Osteocyte (in vitro differentiated cells): Measurements from ENCODE around the gene TBCD. TPM values are rescaled to one million over a fixed set of nuclear protein-coding genes. Genes with fewer than 3 reads are reported as not detected.

ENCODE experiments used
- DNase-seq: peaks from one replicate; pipeline ENCODE4 v3.0.0; 2021; ENCODE audit warnings: mixed read lengths; ENCODE audit not compliant: unreplicated experiment; ENCODE audit errors: extremely low spot score
- H3K27ac Mint-ChIP-seq: one replicate; pipeline ENCODE4 v1.8.0; 2021; ENCODE audit warnings: mild to moderate bottlenecking, mixed read lengths; ENCODE audit not compliant: unreplicated experiment
- H3K27me3 Mint-ChIP-seq: one replicate; pipeline ENCODE4 v1.8.0; 2021; ENCODE audit warnings: mixed read lengths; ENCODE audit not compliant: unreplicated experiment
- H3K36me3 Mint-ChIP-seq: one replicate; pipeline ENCODE4 v1.8.0; 2021; ENCODE audit warnings: mixed read lengths; ENCODE audit not compliant: unreplicated experiment
- H3K4me1 Mint-ChIP-seq: one replicate; pipeline ENCODE4 v1.8.0; 2021; ENCODE audit warnings: mixed read lengths; ENCODE audit not compliant: unreplicated experiment
- H3K4me3 Mint-ChIP-seq: one replicate; pipeline ENCODE4 v1.8.0; 2021; ENCODE audit warnings: mild to moderate bottlenecking, moderate library complexity, mixed read lengths; ENCODE audit not compliant: unreplicated experiment
- H3K9me3 Mint-ChIP-seq: one replicate; pipeline ENCODE4 v1.8.0; 2021; ENCODE audit warnings: mixed read lengths; ENCODE audit not compliant: unreplicated experiment
- total RNA-seq: library from RNA; stranded (reverse); gene quantifications from 2 replicates; pipeline ENCODE4 v1.2.1, GENCODE V29; 2021
- TF ChIP-seq, protein P1 (sequence below): fragments of 200-600 bp; sonication (generic); IDR thresholded peaks from 2 replicates; pipeline ENCODE4 v1.5.0; 2021; ENCODE audit warnings: antibody characterized with exemption, mild to moderate bottlenecking, moderate library complexity

TBCD gene
- total RNA-seq, 1 donor from 2014 or later, result 74.0 TPM

DNA sequence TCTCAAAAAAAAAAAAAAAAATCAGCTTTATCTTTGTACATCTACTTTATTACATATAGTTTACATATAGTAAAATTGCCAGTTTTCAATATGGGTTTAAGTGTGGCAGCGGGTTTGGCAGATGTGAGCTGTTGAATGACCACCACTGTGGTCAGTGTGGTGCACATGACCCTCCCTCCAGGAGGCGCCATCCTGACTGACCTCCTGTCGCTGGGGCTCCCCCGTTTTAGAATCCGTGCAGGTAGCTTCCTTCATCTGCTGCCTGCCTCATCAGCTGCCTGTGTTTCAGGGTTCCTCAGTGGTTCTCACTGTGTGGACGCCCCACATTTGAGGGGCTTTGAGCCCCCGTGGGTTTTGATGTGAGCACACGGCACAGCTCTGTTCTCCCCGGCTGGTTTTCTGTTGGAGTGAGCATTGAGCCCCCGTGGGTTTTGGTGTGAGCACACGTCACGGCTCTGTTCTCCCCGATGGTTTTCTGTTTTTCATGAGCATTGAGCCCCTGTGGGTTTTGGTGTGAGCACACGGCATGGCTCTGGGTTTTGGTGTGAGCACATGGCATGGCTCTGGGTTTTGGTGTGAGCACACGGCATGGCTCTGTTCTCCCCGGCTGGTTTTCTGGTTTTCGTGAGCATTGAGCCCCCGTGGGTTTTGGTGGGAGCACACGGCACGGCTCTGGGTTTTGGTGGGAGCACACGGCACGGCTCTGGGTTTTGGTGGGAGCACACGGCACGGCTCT is 145.8 kb downstream of the TBCD start:
- Mint-ChIP-seq H3K9me3 (no peaks in the 10 kb centered on the region), H3K4me3 (no peak overlapping the region), H3K4me1 (peaks cover 34% of the 10 kb centered on the region), H3K36me3 (peaks cover 10% of the 10 kb centered on the region), H3K27me3 (no peaks in the 10 kb centered on the region), H3K27ac (no peak overlapping the region)
- no peak for DNase-seq
- TF ChIP-seq, protein P1, sequence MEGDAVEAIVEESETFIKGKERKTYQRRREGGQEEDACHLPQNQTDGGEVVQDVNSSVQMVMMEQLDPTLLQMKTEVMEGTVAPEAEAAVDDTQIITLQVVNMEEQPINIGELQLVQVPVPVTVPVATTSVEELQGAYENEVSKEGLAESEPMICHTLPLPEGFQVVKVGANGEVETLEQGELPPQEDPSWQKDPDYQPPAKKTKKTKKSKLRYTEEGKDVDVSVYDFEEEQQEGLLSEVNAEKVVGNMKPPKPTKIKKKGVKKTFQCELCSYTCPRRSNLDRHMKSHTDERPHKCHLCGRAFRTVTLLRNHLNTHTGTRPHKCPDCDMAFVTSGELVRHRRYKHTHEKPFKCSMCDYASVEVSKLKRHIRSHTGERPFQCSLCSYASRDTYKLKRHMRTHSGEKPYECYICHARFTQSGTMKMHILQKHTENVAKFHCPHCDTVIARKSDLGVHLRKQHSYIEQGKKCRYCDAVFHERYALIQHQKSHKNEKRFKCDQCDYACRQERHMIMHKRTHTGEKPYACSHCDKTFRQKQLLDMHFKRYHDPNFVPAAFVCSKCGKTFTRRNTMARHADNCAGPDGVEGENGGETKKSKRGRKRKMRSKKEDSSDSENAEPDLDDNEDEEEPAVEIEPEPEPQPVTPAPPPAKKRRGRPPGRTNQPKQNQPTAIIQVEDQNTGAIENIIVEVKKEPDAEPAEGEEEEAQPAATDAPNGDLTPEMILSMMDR, result no peak

DNA sequence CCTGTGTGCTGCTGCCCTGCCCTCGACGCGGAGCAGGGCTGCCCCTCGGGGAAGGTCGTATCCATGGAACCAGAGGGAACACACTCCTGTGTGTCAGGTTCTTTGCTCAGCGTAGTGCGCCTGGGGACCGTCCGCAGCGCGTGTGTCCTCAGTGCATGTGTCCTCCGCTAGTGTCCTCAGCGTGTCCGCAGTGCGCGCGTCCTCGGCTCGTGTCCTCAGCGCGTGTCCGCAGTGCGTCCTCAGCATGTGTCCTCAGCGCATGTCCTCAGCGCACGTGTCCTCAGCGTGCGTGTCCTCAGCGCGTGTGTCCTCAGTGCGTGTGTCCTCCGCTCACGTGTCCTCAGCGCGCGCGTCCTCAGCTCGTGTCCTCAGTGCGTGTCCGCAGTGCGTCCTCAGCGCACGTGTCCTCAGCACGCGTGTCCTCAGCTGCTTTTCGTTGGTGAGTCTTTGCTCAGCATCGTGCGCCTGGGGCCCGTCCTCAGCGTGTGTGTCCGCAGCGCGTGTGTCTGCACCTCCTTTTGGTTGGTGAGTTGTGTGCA is 147.2 kb downstream of the TBCD start:
- Mint-ChIP-seq H3K4me1 (peaks cover 24% of the 10 kb centered on the region), H3K36me3 (peaks cover 10% of the 10 kb centered on the region), H3K27me3 (no peaks in the 10 kb centered on the region), H3K4me3 (no peak overlapping the region), H3K27ac (no peak overlapping the region), H3K9me3 (no peaks in the 10 kb centered on the region)
- no peak for DNase-seq
- TF ChIP-seq, protein P1, result no peak

DNA sequence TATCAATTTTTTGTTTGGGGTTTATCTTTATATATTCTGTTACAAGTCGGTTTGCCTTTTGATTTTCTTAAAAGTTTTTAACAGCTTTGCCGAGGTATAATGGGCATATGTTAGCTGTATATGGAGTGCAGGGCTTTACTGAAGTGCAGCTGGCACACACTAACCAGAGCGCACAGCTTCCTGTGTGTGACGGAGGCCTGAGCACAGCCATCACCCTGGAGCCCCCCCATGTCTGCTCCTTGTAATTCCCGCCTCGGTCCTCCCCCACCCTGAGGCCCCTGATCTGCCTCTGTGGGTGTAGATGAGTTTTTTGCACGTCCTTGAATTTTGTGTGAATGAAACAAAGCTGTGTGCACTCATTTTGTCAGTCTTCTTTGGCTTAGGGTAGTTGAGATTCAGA is 148.1 kb downstream of the TBCD start:
- Mint-ChIP-seq H3K36me3 (peaks cover 14% of the 10 kb centered on the region), H3K27ac (peak overlapping the region; percentile 85), H3K4me1 (peaks cover 19% of the 10 kb centered on the region), H3K4me3 (no peak overlapping the region), H3K9me3 (no peaks in the 10 kb centered on the region), H3K27me3 (no peaks in the 10 kb centered on the region)
- no peak for DNase-seq
- TF ChIP-seq, protein P1, result no peak

- peaks cover 19% of the 10 kb centered on the region for H3K4me1 Mint-ChIP-seq
- TF ChIP-seq, protein P1, result no peak
- no peaks in the 10 kb centered on the region for H3K27me3 Mint-ChIP-seq
- peaks cover 12% of the 10 kb centered on the region for H3K36me3 Mint-ChIP-seq
- no peak overlapping the region for H3K4me3 Mint-ChIP-seq
- no peak for DNase-seq
- no peaks in the 10 kb centered on the region for H3K9me3 Mint-ChIP-seq
- H3K27ac Mint-ChIP-seq, result peak overlapping the region; percentile 85
These were observed 148.9 kb downstream of the TBCD start for GRCh38 chr17:82900741-82901140.

DNA sequence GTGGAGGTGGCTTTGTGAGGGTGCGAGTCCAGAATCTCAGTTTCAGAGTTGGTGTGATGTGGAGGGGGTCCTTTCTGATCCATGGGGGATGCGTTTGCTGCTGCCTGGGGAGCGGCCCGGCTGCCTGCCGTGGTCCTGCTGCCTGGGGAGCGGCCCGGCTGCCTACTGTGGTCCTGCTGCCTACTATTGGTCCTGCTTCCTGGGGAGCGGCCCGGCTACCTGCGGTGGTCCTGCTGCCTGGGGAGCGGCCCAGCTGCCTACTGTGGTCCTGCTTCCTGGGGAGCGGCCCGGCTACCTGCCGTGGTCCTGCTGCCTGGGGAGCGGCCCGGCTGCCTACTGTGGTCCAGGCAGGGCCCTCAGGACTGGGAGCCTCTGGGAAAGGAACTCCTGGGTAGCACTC is 149.5 kb downstream of the TBCD start:
- peak overlapping the region; percentile 85 for H3K27ac Mint-ChIP-seq
- H3K27me3 Mint-ChIP-seq, result no peaks in the 10 kb centered on the region
- H3K4me3 Mint-ChIP-seq, result no peak overlapping the region
- H3K9me3 Mint-ChIP-seq, result no peaks in the 10 kb centered on the region
- DNase-seq, result no peak
- peaks cover 19% of the 10 kb centered on the region for H3K4me1 Mint-ChIP-seq
- H3K36me3 Mint-ChIP-seq, result peaks cover 12% of the 10 kb centered on the region
- TF ChIP-seq, protein P1, result no peak
